ENCODE data around the gene CPNE7. TPM values are rescaled to one million over a fixed set of nuclear protein-coding genes. Genes with fewer than 3 reads are reported as not detected.

The CPNE7 gene
- total RNA-seq, 1 experiment from 2014 or later, result 108 TPM

- H3K36me3 ChIP-seq (ENCODE audit: insufficient read depth, low read length, poor library complexity, severe bottlenecking), result peaks cover 3% of the 10 kb centered on the region
Observed at GRCh38 chr16:89544713-89545043, 30.9 kb upstream of the CPNE7 start.

DNA sequence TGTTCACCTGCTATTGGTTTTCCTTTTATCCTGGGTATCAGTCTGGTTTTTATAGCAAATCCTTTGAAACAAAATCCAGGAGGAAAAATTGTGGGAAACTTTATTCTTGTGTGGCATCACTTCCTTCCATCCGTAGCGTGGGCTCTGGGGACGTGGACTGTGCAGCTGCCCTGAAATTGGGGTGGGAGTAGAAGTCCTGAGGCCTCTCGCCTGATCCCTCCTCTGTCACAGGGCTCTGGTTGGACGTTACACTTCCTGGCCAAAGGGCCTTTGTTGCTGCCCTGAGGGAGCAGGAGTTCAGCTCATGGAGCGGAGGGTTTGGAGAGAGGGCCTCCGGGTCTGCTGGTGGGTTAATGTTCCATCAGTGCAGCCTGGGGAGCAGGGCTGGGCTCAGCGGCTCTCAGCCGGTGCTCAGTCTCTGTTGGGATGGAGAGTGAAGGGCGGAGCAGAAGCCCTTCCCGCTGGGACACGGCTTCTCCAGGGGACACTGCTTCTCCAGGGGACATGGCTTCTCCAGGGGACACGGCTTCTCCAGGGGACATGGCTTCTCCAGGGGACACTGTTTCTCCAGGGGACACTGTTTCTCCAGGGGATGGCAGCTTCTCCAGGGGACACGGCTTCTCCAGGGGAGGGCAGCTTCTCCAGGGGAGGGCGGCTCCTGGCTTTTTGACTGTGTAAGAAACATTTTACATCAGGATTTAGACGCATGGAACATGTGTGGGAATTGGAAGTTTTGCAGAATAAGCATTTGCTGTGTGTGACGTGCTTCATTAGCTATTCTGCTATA lies 30.3 kb upstream of the CPNE7 start:
- intact Hi-C loops (cut with micrococcal nuclease; ENCODE audit: unreplicated experiment), result no loop called here
- no peak for DNase-seq (ENCODE audit: low spot score)
- CTCF ChIA-PET, result no interaction called here
- H3K36me3 ChIP-seq (ENCODE audit: insufficient read depth, low read length, poor library complexity, severe bottlenecking), result peaks cover 3% of the 10 kb centered on the region
- POLR2A ChIA-PET (ENCODE audit: low non-redundant PET), result no interaction called here
- no peak overlapping the region for H3K27ac ChIP-seq (ENCODE audit: low read depth, low read length, poor library complexity, severe bottlenecking)
- no TSS peak for BruUV-seq (replicated peaks)
- H3K27me3 ChIP-seq (replicated peaks; ENCODE audit: insufficient read depth, low read depth, low read length, poor library complexity), result no peaks in the 10 kb centered on the region
- H3K4me1 ChIP-seq (ENCODE audit: insufficient read depth, low read length, poor library complexity, severe bottlenecking), result no peaks in the 10 kb centered on the region
- no peaks in the 10 kb centered on the region for H3K9me3 ChIP-seq (ENCODE audit: low read depth, low read length, poor library complexity, severe bottlenecking)
- no peak overlapping the region for H3K4me3 ChIP-seq (ENCODE audit: low read depth, low read length, poor library complexity, severe bottlenecking)
- TF ChIP-seq EZH2 (IDR thresholded peaks at IDR 0.05; ENCODE audit: borderline replicate concordance, low read depth, low read length, poor library complexity, severe bottlenecking) (no peak), CTCF (conservative IDR thresholded peaks at IDR 0.05; ENCODE audit: low read depth, low read length) (no peak)

More at GRCh38 chr16:89544713-89545043, 30.9 kb upstream of the CPNE7 start:
- BruUV-seq (replicated peaks), result no TSS peak
- no peak for TF ChIP-seq EZH2 (IDR thresholded peaks at IDR 0.05; ENCODE audit: borderline replicate concordance, low read depth, low read length, poor library complexity, severe bottlenecking)
- no peak for TF ChIP-seq CTCF (conservative IDR thresholded peaks at IDR 0.05; ENCODE audit: low read depth, low read length)
- no peaks in the 10 kb centered on the region for H3K9me3 ChIP-seq (ENCODE audit: low read depth, low read length, poor library complexity, severe bottlenecking)
- no peak overlapping the region for H3K4me3 ChIP-seq (ENCODE audit: low read depth, low read length, poor library complexity, severe bottlenecking)
- POLR2A ChIA-PET (ENCODE audit: low non-redundant PET), result no interaction called here
- H3K27me3 ChIP-seq (replicated peaks; ENCODE audit: insufficient read depth, low read depth, low read length, poor library complexity), result no peaks in the 10 kb centered on the region
- no peak for DNase-seq (ENCODE audit: low spot score)
- CTCF ChIA-PET, result no interaction called here
- intact Hi-C loops (cut with micrococcal nuclease; ENCODE audit: unreplicated experiment), result no loop called here
- H3K4me1 ChIP-seq (ENCODE audit: insufficient read depth, low read length, poor library complexity, severe bottlenecking), result no peaks in the 10 kb centered on the region
- no peak overlapping the region for H3K27ac ChIP-seq (ENCODE audit: low read depth, low read length, poor library complexity, severe bottlenecking)

- no TSS peak for BruUV-seq (replicated peaks)
- Histone ChIP-seq H3K4me1 (ENCODE audit: insufficient read depth, low read length, poor library complexity, severe bottlenecking) (no peaks in the 10 kb centered on the region), H3K27me3 (replicated peaks; ENCODE audit: insufficient read depth, low read depth, low read length, poor library complexity) (no peaks in the 10 kb centered on the region), H3K36me3 (ENCODE audit: insufficient read depth, low read length, poor library complexity, severe bottlenecking) (peaks cover 3% of the 10 kb centered on the region), H3K4me3 (ENCODE audit: low read depth, low read length, poor library complexity, severe bottlenecking) (no peak overlapping the region), H3K27ac (ENCODE audit: low read depth, low read length, poor library complexity, severe bottlenecking) (no peak overlapping the region), H3K9me3 (ENCODE audit: low read depth, low read length, poor library complexity, severe bottlenecking) (no peaks in the 10 kb centered on the region)
- intact Hi-C loops (cut with micrococcal nuclease; ENCODE audit: unreplicated experiment), result no loop called here
- TF ChIP-seq EZH2 (IDR thresholded peaks at IDR 0.05; ENCODE audit: borderline replicate concordance, low read depth, low read length, poor library complexity, severe bottlenecking), result no peak
- TF ChIP-seq CTCF (conservative IDR thresholded peaks at IDR 0.05; ENCODE audit: low read depth, low read length), result no peak
- ChIA-PET POLR2A (ENCODE audit: low non-redundant PET) (no interaction called here), CTCF (no interaction called here)
- DNase-seq (ENCODE audit: low spot score), result no peak
Observed at GRCh38 chr16:89545831-89546574, 29.6 kb upstream of the CPNE7 start.
